Activated T-cell treated with anti-CD3 and anti-CD28 coated beads, Interleukin-2, amount 50 U/mL, for 24 hours (primary cell): ENCODE results near the gene RNF130.

Experiments used
- DNase-seq: peaks from one replicate; pipeline ENCODE4 v3.0.0-alpha.2; 2020
- H3K27ac Mint-ChIP-seq: 2 replicates; pipeline ENCODE4 v1.8.0; 2020; ENCODE audit warnings: mild to moderate bottlenecking, mixed read lengths
- H3K27me3 Mint-ChIP-seq: 2 replicates; pipeline ENCODE4 v1.8.0; 2020; ENCODE audit warnings: mixed read lengths
- H3K36me3 Mint-ChIP-seq: 2 replicates; pipeline ENCODE4 v1.8.0; 2020; ENCODE audit warnings: low read depth, mixed read lengths
- H3K4me1 Mint-ChIP-seq: 2 replicates; pipeline ENCODE4 v1.8.0; 2020; ENCODE audit warnings: low read depth, mixed read lengths
- H3K4me3 Mint-ChIP-seq: 2 replicates; pipeline ENCODE4 v1.8.0; 2020; ENCODE audit warnings: mild to moderate bottlenecking, moderate library complexity, mixed read lengths
- H3K9me3 Mint-ChIP-seq: 2 replicates; pipeline ENCODE4 v1.8.0; 2020; ENCODE audit warnings: mixed read lengths

The RNF130 gene

DNA sequence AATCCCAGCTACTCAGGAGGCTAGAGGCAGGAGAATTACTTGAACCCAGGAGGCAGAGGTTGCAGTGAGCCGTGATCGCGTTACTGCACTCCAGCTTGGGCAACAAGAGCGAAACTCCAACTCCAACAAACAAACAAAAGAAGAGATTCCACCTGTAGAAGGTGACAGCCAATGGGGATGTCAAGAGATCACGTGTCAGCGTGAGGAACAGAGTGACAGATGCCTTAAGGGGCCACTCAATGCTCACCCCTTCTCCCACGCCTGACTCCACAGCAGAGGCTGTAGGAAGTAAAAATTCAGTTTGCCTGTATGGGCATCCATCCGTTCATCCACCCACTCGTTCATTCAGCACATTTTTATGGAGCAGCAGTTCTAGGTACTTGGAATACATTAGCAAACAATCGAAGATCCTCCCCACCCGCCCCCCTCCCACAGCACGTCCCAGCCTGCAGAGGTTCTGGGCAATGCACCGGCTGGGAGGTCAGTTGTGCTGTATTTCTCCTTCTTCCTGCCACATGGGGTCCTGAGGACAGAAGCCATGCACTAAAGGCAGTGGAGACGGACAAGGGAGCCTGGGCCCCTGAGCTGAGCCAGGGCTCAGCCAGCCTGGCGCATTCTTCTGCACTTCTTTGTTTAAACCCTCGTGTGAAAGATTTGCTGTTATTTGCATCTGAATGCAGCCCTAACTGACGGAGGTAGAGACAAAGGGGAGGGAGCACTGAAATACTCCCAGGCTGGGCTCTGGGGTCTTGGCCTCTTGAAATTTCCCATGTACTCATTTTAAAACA lies 11.3 kb upstream of the RNF130 start:
- no peak overlapping the region for H3K4me3 Mint-ChIP-seq
- H3K36me3 Mint-ChIP-seq, result no peaks in the 10 kb centered on the region
- DNase-seq, result no peak
- peaks cover 28% of the 10 kb centered on the region for H3K4me1 Mint-ChIP-seq
- H3K27me3 Mint-ChIP-seq, result peaks cover 59% of the 10 kb centered on the region
- H3K27ac Mint-ChIP-seq, result no peak overlapping the region
- H3K9me3 Mint-ChIP-seq, result no peaks in the 10 kb centered on the region

DNA sequence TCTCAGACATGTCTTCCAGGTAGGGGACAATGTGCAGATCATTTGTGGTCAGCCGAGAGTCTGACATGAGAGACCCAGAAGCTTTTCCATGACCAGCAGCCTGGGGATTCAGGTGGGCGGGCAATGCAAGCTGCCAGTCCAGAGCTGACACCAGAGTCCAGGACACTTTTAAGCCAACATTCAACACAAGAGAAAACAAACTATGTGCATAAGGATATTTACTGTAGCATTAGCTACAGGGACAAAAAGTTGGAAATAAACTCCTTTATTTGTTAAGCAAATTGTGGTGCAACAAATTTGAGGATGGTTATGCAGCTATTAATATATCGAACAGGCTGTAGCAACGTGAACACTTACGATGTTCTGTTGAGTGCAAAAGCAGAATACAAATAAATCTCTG lies 9.9 kb upstream of the RNF130 start:
- no peak overlapping the region for H3K4me3 Mint-ChIP-seq

DNA sequence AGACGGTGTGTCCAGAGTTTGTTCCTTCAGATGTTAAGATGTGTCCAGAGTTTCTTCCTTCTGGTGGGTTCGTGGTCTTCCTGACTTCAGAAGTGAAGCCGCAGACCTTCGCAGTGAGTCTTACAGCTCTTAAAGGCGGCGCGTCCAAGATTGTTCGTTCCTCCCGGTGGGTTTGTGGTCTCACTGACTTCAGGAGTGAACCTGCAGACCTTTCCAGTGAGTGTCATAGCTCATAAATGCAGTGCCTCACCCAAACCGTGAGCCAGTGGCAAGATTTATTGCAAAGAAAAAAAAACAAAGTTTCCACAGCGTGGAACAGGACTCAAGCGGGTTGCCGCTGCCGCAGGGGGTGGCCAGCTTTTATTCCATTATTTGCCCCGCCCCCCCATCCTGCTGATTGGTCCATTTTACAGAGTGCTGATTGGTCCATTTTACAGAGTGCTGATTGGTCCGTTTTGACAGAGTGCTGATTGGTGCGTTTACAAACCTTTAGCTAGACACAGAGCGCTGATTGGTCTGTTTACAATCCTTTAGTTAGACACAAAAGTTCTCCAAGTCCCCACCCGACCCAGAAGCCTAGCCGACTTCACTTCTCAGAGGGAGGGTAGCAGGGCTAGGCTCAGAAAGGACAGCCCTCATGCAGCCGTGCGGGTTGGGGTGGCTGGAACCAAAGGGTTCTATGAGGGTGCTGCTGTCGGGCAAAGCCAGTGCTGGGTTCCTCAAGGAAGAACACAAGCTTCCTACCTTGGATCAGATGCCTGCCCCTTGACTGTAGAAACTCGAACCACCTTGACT lies 9.1 kb upstream of the RNF130 start:
- no peaks in the 10 kb centered on the region for H3K9me3 Mint-ChIP-seq
- peak overlapping the region; percentile 65 for H3K4me3 Mint-ChIP-seq
- no peaks in the 10 kb centered on the region for H3K36me3 Mint-ChIP-seq
- H3K4me1 Mint-ChIP-seq, result peaks cover 12% of the 10 kb centered on the region
- no peak overlapping the region for H3K27ac Mint-ChIP-seq
- DNase-seq, result peak; percentile 70
- peaks cover 60% of the 10 kb centered on the region for H3K27me3 Mint-ChIP-seq

More for the DNA sequence above, 9.9 kb upstream of the RNF130 start:
- Mint-ChIP-seq H3K27me3 (peaks cover 60% of the 10 kb centered on the region), H3K27ac (no peak overlapping the region), H3K36me3 (no peaks in the 10 kb centered on the region), H3K4me1 (peaks cover 19% of the 10 kb centered on the region), H3K9me3 (no peaks in the 10 kb centered on the region)
- no peak for DNase-seq

DNA sequence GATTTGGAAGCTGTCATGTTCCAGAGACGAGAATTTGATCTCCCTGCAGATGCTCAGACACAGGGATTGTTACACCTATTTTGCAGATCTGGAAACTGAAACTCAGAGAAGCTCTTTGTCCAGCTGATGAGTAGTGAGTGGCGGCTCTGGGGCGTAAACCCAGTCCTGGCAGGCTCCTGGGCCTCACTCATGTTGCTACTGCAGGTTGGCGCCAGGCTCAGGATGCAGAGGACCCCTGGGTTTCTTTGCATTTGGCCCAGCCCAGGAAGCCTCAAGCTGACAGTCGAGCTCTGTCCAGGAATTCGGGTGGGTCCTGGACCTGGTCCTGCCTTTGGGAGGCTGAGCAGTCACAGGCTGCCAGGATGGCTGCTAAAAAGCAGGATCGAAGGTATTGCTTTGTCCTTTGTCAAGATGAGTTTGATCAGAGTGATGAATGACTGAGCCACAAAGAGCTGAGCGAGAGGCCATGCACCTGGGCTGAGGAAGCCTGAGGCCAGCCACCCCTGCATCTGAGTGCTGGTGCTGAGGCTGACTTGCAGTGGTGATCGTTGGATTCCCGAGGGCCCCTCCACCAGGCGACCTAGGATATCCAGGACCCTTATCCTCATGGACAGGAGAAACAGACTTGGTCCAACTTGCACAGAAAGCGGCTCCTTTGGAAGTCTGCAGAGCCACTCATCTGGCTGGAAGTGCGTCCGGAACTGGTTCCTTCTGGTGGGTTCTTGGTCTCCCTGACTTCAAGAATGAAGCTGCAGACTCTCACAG lies 8.3 kb upstream of the RNF130 start:
- peaks cover 8% of the 10 kb centered on the region for H3K4me1 Mint-ChIP-seq
- peaks cover 60% of the 10 kb centered on the region for H3K27me3 Mint-ChIP-seq
- H3K36me3 Mint-ChIP-seq, result no peaks in the 10 kb centered on the region
- H3K4me3 Mint-ChIP-seq, result peak overlapping the region; percentile 65
- no peak for DNase-seq
- no peak overlapping the region for H3K27ac Mint-ChIP-seq
- H3K9me3 Mint-ChIP-seq, result no peaks in the 10 kb centered on the region

DNA sequence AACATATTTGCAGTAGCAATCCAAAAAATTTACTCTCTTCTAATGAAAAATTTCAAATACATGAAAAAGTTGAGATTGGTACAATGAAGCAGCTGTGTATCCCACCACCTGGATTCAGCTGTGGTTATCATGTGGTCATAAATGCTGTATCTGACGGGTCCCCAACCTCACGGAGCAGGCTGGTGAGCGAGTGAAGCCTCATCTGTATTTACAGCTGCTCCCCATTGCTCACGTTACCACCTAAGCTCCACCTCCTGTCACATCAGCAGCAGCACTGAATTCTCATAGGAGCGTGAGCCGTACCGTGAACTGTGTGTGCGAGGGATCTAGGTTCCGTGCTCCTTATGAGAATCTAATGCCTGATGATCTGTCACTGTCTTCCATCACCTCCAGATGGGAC lies 6.8 kb upstream of the RNF130 start:
- Mint-ChIP-seq H3K9me3 (no peaks in the 10 kb centered on the region), H3K27me3 (peaks cover 50% of the 10 kb centered on the region), H3K4me3 (no peak overlapping the region), H3K27ac (no peak overlapping the region), H3K4me1 (peaks cover 6% of the 10 kb centered on the region), H3K36me3 (no peaks in the 10 kb centered on the region)
- no peak for DNase-seq

GRCh38 chr5:180077594-180078284 lies 6.2 kb upstream of the RNF130 start:
- Mint-ChIP-seq H3K9me3 (no peaks in the 10 kb centered on the region), H3K27me3 (peaks cover 45% of the 10 kb centered on the region), H3K4me1 (peaks cover 9% of the 10 kb centered on the region)

DNA sequence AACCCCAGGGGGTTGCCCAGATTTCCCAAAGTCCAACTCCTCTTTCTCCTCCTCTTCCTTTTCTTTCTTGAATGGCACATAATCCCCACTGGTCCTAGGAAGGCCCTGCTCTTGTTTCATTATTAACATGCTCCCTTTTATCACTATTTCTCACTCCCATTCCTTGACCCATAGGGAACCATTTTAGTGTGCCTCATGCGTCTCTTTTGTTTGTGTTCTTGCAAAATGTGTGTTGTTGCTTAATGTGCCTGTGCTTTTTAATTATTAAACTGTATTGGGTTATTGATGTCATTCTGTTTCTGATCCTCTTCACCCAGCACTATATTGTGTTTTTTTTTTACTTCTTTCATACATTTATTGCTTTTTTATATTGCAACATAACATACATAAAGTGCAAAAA lies 4.1 kb upstream of the RNF130 start:
- peaks cover 5% of the 10 kb centered on the region for H3K36me3 Mint-ChIP-seq
- no peak overlapping the region for H3K4me3 Mint-ChIP-seq
- peaks cover 2% of the 10 kb centered on the region for H3K9me3 Mint-ChIP-seq
- DNase-seq, result no peak
- H3K27me3 Mint-ChIP-seq, result peaks cover 27% of the 10 kb centered on the region
- no peak overlapping the region for H3K27ac Mint-ChIP-seq
- H3K4me1 Mint-ChIP-seq, result peaks cover 13% of the 10 kb centered on the region

More at GRCh38 chr5:180077594-180078284, 6.2 kb upstream of the RNF130 start:
- no peaks in the 10 kb centered on the region for H3K36me3 Mint-ChIP-seq
- no peak overlapping the region for H3K27ac Mint-ChIP-seq
- no peak for DNase-seq
- no peak overlapping the region for H3K4me3 Mint-ChIP-seq

DNA sequence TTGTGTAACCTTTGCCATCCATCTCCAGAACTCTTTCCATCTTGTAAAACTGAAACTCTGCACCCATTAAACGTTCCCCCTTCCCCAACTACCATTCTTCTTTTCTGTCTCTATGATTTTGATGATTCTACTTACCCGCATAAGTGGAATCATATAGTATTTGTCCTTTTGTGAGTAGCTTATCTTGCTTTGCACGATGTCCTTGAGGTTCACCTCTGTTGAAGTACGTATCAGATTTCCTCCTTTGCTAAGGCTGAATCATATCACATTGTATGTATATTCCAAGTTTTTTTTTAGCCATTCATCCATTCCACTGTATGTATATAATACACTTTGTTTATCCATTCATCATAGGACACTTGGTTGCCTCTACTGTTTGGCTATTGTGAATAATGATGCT lies 2.9 kb upstream of the RNF130 start:
- H3K36me3 Mint-ChIP-seq, result peaks cover 5% of the 10 kb centered on the region
- H3K9me3 Mint-ChIP-seq, result peaks cover 2% of the 10 kb centered on the region
- no peak overlapping the region for H3K27ac Mint-ChIP-seq
- no peak overlapping the region for H3K4me3 Mint-ChIP-seq
- H3K4me1 Mint-ChIP-seq, result peaks cover 20% of the 10 kb centered on the region
- no peak for DNase-seq
- H3K27me3 Mint-ChIP-seq, result peaks cover 14% of the 10 kb centered on the region

GRCh38 chr5:180072556-180072955 lies 997 bp upstream of the RNF130 start:
- Mint-ChIP-seq H3K4me3 (peak overlapping the region; percentile 57), H3K27ac (no peak overlapping the region), H3K9me3 (peaks cover 2% of the 10 kb centered on the region), H3K36me3 (peaks cover 5% of the 10 kb centered on the region), H3K27me3 (no peaks in the 10 kb centered on the region), H3K4me1 (peaks cover 32% of the 10 kb centered on the region)
- peak; percentile 44 for DNase-seq

DNA sequence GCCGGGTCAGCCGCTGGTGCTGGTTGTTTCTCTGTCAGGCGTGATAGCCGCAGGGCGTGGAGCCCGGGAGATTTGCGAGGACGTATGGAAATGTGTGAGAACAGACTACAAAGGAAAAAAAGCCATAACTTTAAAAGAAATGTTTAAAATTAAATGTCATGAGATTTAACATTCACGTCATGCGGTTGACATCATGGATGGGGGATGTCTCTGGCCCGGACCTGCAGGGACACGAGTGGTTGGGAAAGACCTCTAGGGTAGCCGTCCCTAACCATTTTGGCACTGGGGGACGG lies 643 bp upstream of the RNF130 start:
- peaks cover 32% of the 10 kb centered on the region for H3K4me1 Mint-ChIP-seq
- no peak for DNase-seq
- peak overlapping the region; percentile 68 for H3K27ac Mint-ChIP-seq
- peak overlapping the region; percentile 57 for H3K4me3 Mint-ChIP-seq
- H3K9me3 Mint-ChIP-seq, result peaks cover 2% of the 10 kb centered on the region
- H3K27me3 Mint-ChIP-seq, result no peaks in the 10 kb centered on the region
- peaks cover 5% of the 10 kb centered on the region for H3K36me3 Mint-ChIP-seq

- Mint-ChIP-seq H3K27ac (peak overlapping the region; percentile 74), H3K9me3 (peaks cover 2% of the 10 kb centered on the region), H3K4me1 (peaks cover 34% of the 10 kb centered on the region), H3K36me3 (peaks cover 5% of the 10 kb centered on the region), H3K4me3 (peak overlapping the region; percentile 82), H3K27me3 (no peaks in the 10 kb centered on the region)
- no peak for DNase-seq
Observed at GRCh38 chr5:180070756-180071530, 616 bp downstream of the RNF130 start.

- Mint-ChIP-seq H3K4me3 (peak overlapping the region; percentile 82), H3K4me1 (peaks cover 35% of the 10 kb centered on the region), H3K36me3 (peaks cover 5% of the 10 kb centered on the region), H3K27me3 (no peaks in the 10 kb centered on the region), H3K9me3 (peaks cover 2% of the 10 kb centered on the region), H3K27ac (no peak overlapping the region)
- no peak for DNase-seq
Observed at GRCh38 chr5:180069589-180070247, 1.8 kb downstream of the RNF130 start.

DNA sequence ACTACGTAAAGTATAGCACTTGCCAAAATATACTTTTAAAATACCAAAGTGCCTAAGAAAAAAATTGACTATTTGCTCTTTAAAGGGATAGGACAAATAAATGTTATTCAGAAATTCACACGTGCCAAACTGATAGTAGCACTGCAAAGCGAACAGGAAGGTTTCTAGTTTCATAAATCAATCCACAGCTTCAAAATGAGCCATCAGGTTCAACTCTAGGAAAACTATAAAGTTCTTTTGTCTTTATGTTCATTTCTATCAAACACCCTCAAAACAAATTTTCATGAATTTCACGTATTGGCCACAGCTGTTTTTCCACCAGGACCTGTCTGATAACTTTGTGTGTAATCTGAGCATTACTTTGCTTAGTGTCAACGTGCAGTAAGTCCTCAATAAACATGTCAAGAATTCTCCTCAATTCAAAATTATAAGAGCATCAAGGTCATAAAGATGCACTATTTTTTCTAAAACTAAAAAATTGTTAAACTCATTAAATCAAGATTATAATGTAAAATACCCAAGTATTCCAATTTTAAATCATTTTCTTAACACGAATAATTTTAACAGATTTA lies 3.0 kb downstream of the RNF130 start:
- no peak overlapping the region for H3K4me3 Mint-ChIP-seq
- H3K36me3 Mint-ChIP-seq, result peaks cover 5% of the 10 kb centered on the region
- peaks cover 35% of the 10 kb centered on the region for H3K4me1 Mint-ChIP-seq
- no peak for DNase-seq
- H3K9me3 Mint-ChIP-seq, result peaks cover 2% of the 10 kb centered on the region
- no peaks in the 10 kb centered on the region for H3K27me3 Mint-ChIP-seq
- H3K27ac Mint-ChIP-seq, result no peak overlapping the region
